Measurements from ENCODE around the gene C1QTNF6. TPM values are rescaled to one million over a fixed set of nuclear protein-coding genes. Genes with fewer than 3 reads are reported as not detected.
"Not testable (repeated sequence)": the region's sequence is repeated elsewhere in the genome, so short reads cannot be mapped to it uniquely, and the experiment has no call there.

The C1QTNF6 gene
- 2.6 TPM for polyA plus RNA-seq (2012; ENCODE audit: low read depth, missing spikeins)

GRCh38 chr22:37187891-37188761 is at the start of gene C1QTNF6:
Gene C1QTNF6, minus strand, starts transcription at chr22:37188247. Its CDS starts 34 bp downstream, at chr22:37188213.
- no peak for TF ChIP-seq SPI1 (IDR thresholded peaks at IDR 0.05; ENCODE audit: low read depth, low read length)
- no peak for TF ChIP-seq POU2F2 (IDR thresholded peaks at IDR 0.05; ENCODE audit: low read depth, low read length)
- TF ChIP-seq PAX5 (IDR thresholded peaks at IDR 0.05; ENCODE audit: insufficient read depth, low read length, severe bottlenecking) = no peak
- no peak for TF ChIP-seq POLR2AphosphoS5 (IDR thresholded peaks at IDR 0.05; ENCODE audit: low read depth, low read length)
- TF ChIP-seq TAF1 (IDR thresholded peaks at IDR 0.05; ENCODE audit: low read depth, low read length) = no peak
- TF ChIP-seq POLR2A (IDR thresholded peaks at IDR 0.05; ENCODE audit: low read depth, low read length) = no peak
- DNase-seq (ENCODE audit: insufficient read length, low spot score) (no peak), FAIRE-seq (no peak)

GRCh38 chr22:37235897-37236607 is 48.0 kb upstream of the C1QTNF6 start:
- DNase-seq (ENCODE audit: insufficient read length, low spot score) (no peak), FAIRE-seq (no peak)
- TF ChIP-seq POLR2A (IDR thresholded peaks at IDR 0.05; ENCODE audit: low read depth, low read length) = no peak
- no peak for TF ChIP-seq POU2F2 (IDR thresholded peaks at IDR 0.05; ENCODE audit: low read depth, low read length)
- no peak for TF ChIP-seq PAX5 (IDR thresholded peaks at IDR 0.05; ENCODE audit: insufficient read depth, low read length, severe bottlenecking)
- no peak for TF ChIP-seq SPI1 (IDR thresholded peaks at IDR 0.05; ENCODE audit: low read depth, low read length)
- no peak for TF ChIP-seq TAF1 (IDR thresholded peaks at IDR 0.05; ENCODE audit: low read depth, low read length)
- TF ChIP-seq POLR2AphosphoS5 (IDR thresholded peaks at IDR 0.05; ENCODE audit: low read depth, low read length) = no peak

- TF ChIP-seq POU2F2 (IDR thresholded peaks at IDR 0.05; ENCODE audit: low read depth, low read length) (no peak), SPI1 (IDR thresholded peaks at IDR 0.05; ENCODE audit: low read depth, low read length) (peak; percentile 27; the same call in 1 of the 2 replicates)
Observed at GRCh38 chr22:37234736-37235711, 47.0 kb upstream of the C1QTNF6 start.

DNA sequence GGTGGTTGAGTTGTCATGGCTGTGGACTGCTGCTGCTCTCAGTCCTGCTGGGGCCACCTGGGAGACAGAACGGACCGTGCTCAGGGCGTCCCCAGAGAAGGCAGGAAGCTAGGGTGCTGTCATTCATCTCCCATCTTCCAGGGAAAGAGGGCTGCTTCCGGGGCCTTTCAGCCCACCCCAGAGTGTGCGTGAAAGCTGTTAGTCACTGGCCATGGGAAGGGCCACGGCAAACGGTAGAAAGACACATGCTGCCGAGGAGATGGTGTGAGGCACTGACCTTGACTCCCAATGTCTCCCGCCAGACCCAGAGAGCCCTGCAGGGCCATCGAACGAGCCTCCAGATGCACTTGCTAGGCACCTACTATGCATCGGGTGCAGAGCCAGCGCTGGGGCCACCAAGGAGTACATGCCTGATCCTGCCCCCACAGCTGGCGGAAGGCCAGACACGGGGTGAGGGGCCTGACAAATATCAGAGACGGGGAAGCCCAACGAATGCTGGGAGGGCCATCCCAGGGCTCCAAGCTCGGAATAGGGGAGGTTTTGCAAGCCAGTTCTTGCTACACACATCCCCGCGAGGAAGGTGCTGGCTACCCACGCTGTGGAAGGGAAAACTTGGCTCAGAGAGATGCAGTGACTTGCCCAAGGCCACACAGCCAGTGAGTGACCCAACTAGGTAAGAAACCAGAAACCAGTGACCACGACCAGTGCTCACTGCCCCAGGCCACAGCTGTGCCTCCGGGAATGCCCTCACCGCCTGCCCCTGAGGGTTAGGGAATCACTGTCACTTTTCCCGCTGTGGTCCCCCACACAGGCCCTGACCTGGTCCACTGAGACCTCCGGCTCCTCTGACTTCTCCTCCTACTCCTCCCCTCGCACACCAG is 45.9 kb upstream of the C1QTNF6 start:
- DNase-seq (ENCODE audit: insufficient read length, low spot score) (no peak), FAIRE-seq (no peak)
- TF ChIP-seq POLR2A (IDR thresholded peaks at IDR 0.05; ENCODE audit: low read depth, low read length) = no peak
- TF ChIP-seq POLR2AphosphoS5 (IDR thresholded peaks at IDR 0.05; ENCODE audit: low read depth, low read length) = no peak
- TF ChIP-seq SPI1 (IDR thresholded peaks at IDR 0.05; ENCODE audit: low read depth, low read length) = no peak
- no peak for TF ChIP-seq POU2F2 (IDR thresholded peaks at IDR 0.05; ENCODE audit: low read depth, low read length)
- no peak for TF ChIP-seq TAF1 (IDR thresholded peaks at IDR 0.05; ENCODE audit: low read depth, low read length)

More at GRCh38 chr22:37234736-37235711, 47.0 kb upstream of the C1QTNF6 start:
- FAIRE-seq = peak; percentile 52
- DNase-seq (ENCODE audit: insufficient read length, low spot score) = no peak

GRCh38 chr22:37233371-37233750 is 45.3 kb upstream of the C1QTNF6 start:
- not testable (repeated sequence) for FAIRE-seq; DNase-seq (ENCODE audit: insufficient read length, low spot score)

GRCh38 chr22:37232140-37232998 is 44.3 kb upstream of the C1QTNF6 start:
- DNase-seq (ENCODE audit: insufficient read length, low spot score) (no peak), FAIRE-seq (peak; percentile 23)
- TF ChIP-seq POLR2AphosphoS5 (IDR thresholded peaks at IDR 0.05; ENCODE audit: low read depth, low read length) (no peak), PAX5 (IDR thresholded peaks at IDR 0.05; ENCODE audit: insufficient read depth, low read length, severe bottlenecking) (no peak), POLR2A (IDR thresholded peaks at IDR 0.05; ENCODE audit: low read depth, low read length) (no peak), SPI1 (IDR thresholded peaks at IDR 0.05; ENCODE audit: low read depth, low read length) (no peak), TAF1 (IDR thresholded peaks at IDR 0.05; ENCODE audit: low read depth, low read length) (no peak), POU2F2 (IDR thresholded peaks at IDR 0.05; ENCODE audit: low read depth, low read length) (no peak)

DNA sequence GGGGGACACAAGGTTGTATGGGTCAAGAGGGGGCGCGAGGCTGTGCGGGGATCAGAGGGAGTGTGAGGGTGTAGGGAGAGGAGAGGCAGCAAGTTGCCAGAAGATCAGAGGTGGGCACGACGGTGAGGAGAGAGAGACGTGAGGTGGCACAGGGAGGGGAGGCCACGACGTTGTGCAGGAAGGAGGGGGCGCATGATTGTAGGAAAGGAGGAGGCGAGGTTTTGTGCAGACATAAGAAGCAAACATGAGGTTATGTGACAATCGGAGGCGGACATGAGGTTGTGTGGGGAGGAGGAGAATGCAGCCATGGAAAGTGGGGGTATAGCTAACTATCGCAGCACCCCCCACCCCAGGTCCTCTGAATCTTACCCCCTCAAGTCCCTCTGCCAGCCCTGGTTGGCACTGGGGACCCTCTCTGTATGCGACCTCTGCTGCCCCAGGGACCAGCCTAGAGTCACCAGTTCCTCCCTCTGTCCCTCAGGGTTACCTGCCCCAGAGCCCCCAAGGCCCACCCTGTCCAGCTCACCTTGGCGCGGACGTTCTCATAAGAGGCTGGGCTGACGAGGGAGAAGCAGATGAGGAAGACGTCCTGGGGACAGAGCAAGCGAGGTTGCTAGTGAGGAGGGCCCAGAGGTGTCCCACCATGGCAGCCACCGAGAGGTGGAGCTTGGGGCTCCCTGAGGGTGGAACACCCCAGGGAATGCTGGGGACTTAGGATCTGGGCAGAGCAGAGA is 43.5 kb upstream of the C1QTNF6 start:
- DNase-seq (ENCODE audit: insufficient read length, low spot score) (no peak), FAIRE-seq (no peak)
- no peak for TF ChIP-seq POLR2AphosphoS5 (IDR thresholded peaks at IDR 0.05; ENCODE audit: low read depth, low read length)
- TF ChIP-seq PAX5 (IDR thresholded peaks at IDR 0.05; ENCODE audit: insufficient read depth, low read length, severe bottlenecking) = no peak
- TF ChIP-seq POLR2A (IDR thresholded peaks at IDR 0.05; ENCODE audit: low read depth, low read length) = no peak
- TF ChIP-seq SPI1 (IDR thresholded peaks at IDR 0.05; ENCODE audit: low read depth, low read length) = no peak
- no peak for TF ChIP-seq POU2F2 (IDR thresholded peaks at IDR 0.05; ENCODE audit: low read depth, low read length)
- no peak for TF ChIP-seq TAF1 (IDR thresholded peaks at IDR 0.05; ENCODE audit: low read depth, low read length)
